Astrocyte (in vitro differentiated cells and primary cell): ENCODE results near the gene GKN2. TPM values are rescaled to one million over a fixed set of nuclear protein-coding genes. Genes with fewer than 3 reads are reported as not detected.

Experiments
- DNase-seq: peaks from one replicate; pipeline ENCODE4 v3.0.0-alpha.2; 2010; ENCODE audit warnings: low read depth
- FAIRE-seq: peaks from 2 replicates; lab custom pipeline; 2011; peaks lifted over from hg19 to GRCh38; lab: Jason Lieb, UNC
- H2AFZ ChIP-seq: 2 replicates; pipeline ENCODE4 v1.6.0; 2012; ENCODE audit warnings: low read depth, low read length, inconsistent platforms
- H3K27ac ChIP-seq: 2 replicates; pipeline ENCODE4 v1.5.1; 2011; ENCODE audit warnings: low read depth, low read length, inconsistent platforms
- H3K27me3 ChIP-seq: 2 replicates; pipeline ENCODE4 v1.6.0; 2011; ENCODE audit warnings: low read length, inconsistent platforms; ENCODE audit not compliant: insufficient read depth
- H3K36me3 ChIP-seq: 2 replicates; pipeline ENCODE4 v1.5.1; 2011; ENCODE audit warnings: low read length, inconsistent platforms; ENCODE audit not compliant: insufficient read depth
- H3K4me1 ChIP-seq: 2 replicates; pipeline ENCODE4 v1.5.1; 2011; ENCODE audit warnings: low read length, inconsistent platforms; ENCODE audit not compliant: insufficient read depth
- H3K4me2 ChIP-seq: 2 replicates; pipeline ENCODE4 v1.6.0; 2012; ENCODE audit warnings: low read length, inconsistent platforms
- H3K4me3 ChIP-seq: 2 replicates; pipeline ENCODE4 v1.5.1; 2011; ENCODE audit warnings: low read depth, mild to moderate bottlenecking, low read length, inconsistent platforms; ENCODE audit not compliant: insufficient read depth
- H3K79me2 ChIP-seq: 2 replicates; pipeline ENCODE4 v1.6.0; 2012; ENCODE audit warnings: mild to moderate bottlenecking, low read length, inconsistent platforms; ENCODE audit not compliant: insufficient read depth
- H3K9ac ChIP-seq: 2 replicates; pipeline ENCODE4 v1.6.0; 2012; ENCODE audit warnings: mild to moderate bottlenecking, low read length, inconsistent platforms
- H3K9me3 ChIP-seq: 2 replicates; pipeline ENCODE4 v1.5.1; 2012; ENCODE audit warnings: low read depth, mild to moderate bottlenecking, low read length, inconsistent platforms; ENCODE audit not compliant: insufficient read depth
- H4K20me1 ChIP-seq: 2 replicates; pipeline ENCODE4 v1.6.0; 2012; ENCODE audit warnings: low read length, inconsistent platforms; ENCODE audit not compliant: insufficient read depth
- H3K27ac Mint-ChIP-seq: one replicate; pipeline ENCODE4 v1.8.0; 2021; ENCODE audit warnings: mild to moderate bottlenecking, mixed read lengths; ENCODE audit not compliant: unreplicated experiment
- H3K27me3 Mint-ChIP-seq: one replicate; pipeline ENCODE4 v1.8.0; 2021; ENCODE audit warnings: low read depth, mixed read lengths; ENCODE audit not compliant: unreplicated experiment
- H3K36me3 Mint-ChIP-seq: one replicate; pipeline ENCODE4 v1.8.0; 2021; ENCODE audit warnings: low read depth, mixed read lengths; ENCODE audit not compliant: unreplicated experiment
- H3K4me1 Mint-ChIP-seq: one replicate; pipeline ENCODE4 v1.8.0; 2021; ENCODE audit warnings: low read depth, mixed read lengths; ENCODE audit not compliant: unreplicated experiment
- H3K4me3 Mint-ChIP-seq: one replicate; pipeline ENCODE4 v1.8.0; 2021; ENCODE audit warnings: mild to moderate bottlenecking, moderate library complexity, mixed read lengths; ENCODE audit not compliant: unreplicated experiment
- H3K9me3 Mint-ChIP-seq: one replicate; pipeline ENCODE4 v1.8.0; 2021; ENCODE audit warnings: mild to moderate bottlenecking, mixed read lengths; ENCODE audit not compliant: unreplicated experiment
- CTCF ChIP-seq: IDR thresholded peaks from 2 replicates; pipeline ENCODE4 v1.5.1; 2011; ENCODE audit warnings: low read depth, mild to moderate bottlenecking, inconsistent platforms, low read length, moderate library complexity; ENCODE audit not compliant: insufficient read depth
- EZH2 ChIP-seq: IDR thresholded peaks from 2 replicates; pipeline ENCODE4 v1.6.1; 2012; ENCODE audit warnings: mild to moderate bottlenecking, low read length, inconsistent platforms; ENCODE audit not compliant: insufficient read depth
- total RNA-seq: library from RNA; stranded (reverse); gene quantifications from 2 replicates; pipeline ENCODE4 v1.2.1, GENCODE V29; 2021

GKN2 gene
- total RNA-seq, 1 donor from 2014 or later, result not detected

DNA sequence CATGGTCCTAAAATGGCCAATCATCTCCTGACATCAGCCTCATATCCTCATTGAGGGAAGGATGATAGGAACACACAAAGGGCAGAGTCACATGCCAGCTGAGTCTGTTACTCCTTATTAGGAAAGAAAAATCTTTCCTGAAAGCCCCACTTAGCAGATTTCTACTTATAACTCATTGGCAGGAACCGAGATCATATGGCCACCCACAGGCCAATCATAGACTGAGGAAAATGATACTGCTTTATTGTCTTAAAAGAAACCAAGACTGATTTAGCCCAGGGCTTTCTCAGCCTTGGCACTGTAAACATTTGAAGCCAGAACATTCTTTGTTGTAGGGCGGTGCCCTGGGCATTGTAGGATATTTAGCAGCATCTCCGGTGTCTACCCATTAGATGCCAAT, 18.7 kb downstream of the GKN2 start:
- FAIRE-seq, result no peak
- no peaks in the 10 kb centered on the region for H3K27me3 ChIP-seq
- no peaks in the 10 kb centered on the region for H3K9me3 ChIP-seq
- no peak for DNase-seq
- no peaks in the 10 kb centered on the region for H4K20me1 ChIP-seq
- H2AFZ ChIP-seq, result no peak overlapping the region
- no peaks in the 10 kb centered on the region for H3K79me2 ChIP-seq
- H3K9me3 Mint-ChIP-seq, result peaks cover 4% of the 10 kb centered on the region
- no peak for TF ChIP-seq EZH2
- no peak for TF ChIP-seq CTCF
- H3K9ac ChIP-seq, result no peak overlapping the region
- no peak overlapping the region for H3K4me2 ChIP-seq
- H3K27me3 Mint-ChIP-seq, result peaks cover 7% of the 10 kb centered on the region
- no peaks in the 10 kb centered on the region for H3K36me3 ChIP-seq
- H3K4me3 Mint-ChIP-seq, result no peak overlapping the region
- no peaks in the 10 kb centered on the region for H3K36me3 Mint-ChIP-seq
- no peak overlapping the region for H3K27ac ChIP-seq
- no peak overlapping the region for H3K27ac Mint-ChIP-seq
- H3K4me1 Mint-ChIP-seq, result peaks cover 19% of the 10 kb centered on the region
- H3K4me3 ChIP-seq, result no peak overlapping the region
- H3K4me1 ChIP-seq, result peaks cover 18% of the 10 kb centered on the region

GRCh38 chr2:68932402-68932801, 20.3 kb downstream of the GKN2 start:
- peaks cover 4% of the 10 kb centered on the region for H3K9me3 Mint-ChIP-seq
- H3K4me1 Mint-ChIP-seq, result peaks cover 18% of the 10 kb centered on the region
- H3K27ac ChIP-seq, result no peak overlapping the region

More at GRCh38 chr2:68932402-68932801, 20.3 kb downstream of the GKN2 start:
- no peak overlapping the region for H3K4me3 ChIP-seq
- H3K27me3 ChIP-seq, result no peaks in the 10 kb centered on the region
- no peaks in the 10 kb centered on the region for H3K36me3 ChIP-seq
- no peak overlapping the region for H3K4me3 Mint-ChIP-seq
- DNase-seq (no peak), FAIRE-seq (no peak)
- no peak overlapping the region for H3K9ac ChIP-seq
- H3K36me3 Mint-ChIP-seq, result no peaks in the 10 kb centered on the region
- H3K9me3 ChIP-seq, result no peaks in the 10 kb centered on the region
- no peak overlapping the region for H2AFZ ChIP-seq
- H3K4me1 ChIP-seq, result peaks cover 17% of the 10 kb centered on the region
- no peak for TF ChIP-seq EZH2
- no peak for TF ChIP-seq CTCF
- peaks cover 7% of the 10 kb centered on the region for H3K27me3 Mint-ChIP-seq
- H3K79me2 ChIP-seq, result no peaks in the 10 kb centered on the region
- no peak overlapping the region for H3K27ac Mint-ChIP-seq
- H4K20me1 ChIP-seq, result no peaks in the 10 kb centered on the region
- H3K4me2 ChIP-seq, result no peak overlapping the region
